Measurements from ENCODE around the gene ACTL6B.
A peak's percentile ranks its signal among the peaks of the same experiment; 100 is the strongest.

Gene ACTL6B

DNA sequence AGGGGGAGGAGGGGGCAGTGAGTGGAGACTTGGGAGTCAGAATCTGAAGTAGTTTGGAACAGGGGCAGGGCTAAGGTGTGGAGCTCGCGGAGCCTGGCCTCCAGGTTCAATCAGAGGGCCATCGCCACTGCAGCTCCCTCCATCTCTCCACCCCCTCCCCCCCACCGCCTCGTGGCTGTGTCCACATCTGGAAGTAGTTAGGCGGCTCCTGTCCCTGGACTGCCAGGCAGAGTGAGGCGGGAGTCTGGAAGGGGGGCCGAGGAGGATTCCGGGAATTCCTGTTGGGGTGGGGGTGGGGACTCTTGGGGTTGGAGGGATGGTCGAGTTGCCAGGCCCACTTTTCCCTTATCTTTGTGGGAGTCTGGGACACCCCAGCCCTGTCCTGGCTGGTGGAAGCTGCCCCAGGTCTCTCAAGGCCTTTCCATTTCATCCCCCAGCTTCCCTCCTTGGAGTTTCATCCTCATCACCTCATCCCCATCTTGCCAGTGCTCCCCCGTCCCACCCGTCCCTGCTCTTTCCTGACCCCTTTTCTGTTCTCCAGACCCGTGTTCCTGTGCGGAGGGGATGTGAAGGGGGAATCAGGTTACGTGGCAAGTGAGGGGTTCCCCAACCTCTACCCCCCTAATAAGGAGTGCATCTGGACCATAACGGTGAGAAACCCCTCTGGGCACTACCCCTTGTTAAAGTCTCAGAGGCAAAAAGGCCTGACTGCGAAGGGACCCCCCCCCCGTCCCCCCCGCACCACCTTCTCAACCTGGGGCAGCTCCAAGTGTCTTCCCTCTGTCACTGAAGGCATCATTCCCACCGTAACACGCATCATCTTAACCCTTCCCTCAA is 53.1 kb downstream of the ACTL6B start:
- peak overlapping the region; percentile 99 for H2BK120ac ChIP-seq (ENCODE audit: low read depth, low read length)
- H3K9ac ChIP-seq (ENCODE audit: low read length): peak overlapping the region; percentile 88
- H3K14ac ChIP-seq (ENCODE audit: low read length in 2 of 2): peak overlapping the region; percentile 41 to 86
- peak overlapping the region; percentile 89 to 93 for H2BK12ac ChIP-seq (ENCODE audit: low read length in 2 of 2)
- H3K4me3 ChIP-seq (ENCODE audit: insufficient read depth in 1 of 2, low read depth in 1 of 2, low read length in 2 of 2): peak overlapping the region in 1 of 2 experiments; percentile 92
- H3K23ac ChIP-seq (ENCODE audit: low read length in 2 of 2): peak overlapping the region in 1 of 2 experiments; percentile 10
- H2BK15ac ChIP-seq (ENCODE audit: low read depth, poor library complexity, severe bottlenecking): peak overlapping the region; percentile 97
- no peaks in the 10 kb centered on the region for H3K27me3 ChIP-seq (ENCODE audit: control insufficient read depth in 1 of 2, insufficient read depth in 1 of 2, low read length in 2 of 2)
- DNase-seq: peak; percentile 72
- peak overlapping the region; percentile 95 for H4K8ac ChIP-seq (ENCODE audit: low read length)
- peak overlapping the region; percentile 52 to 99 for H3K4ac ChIP-seq (ENCODE audit: low read depth in 1 of 2, low read length in 2 of 2)
- no peak overlapping the region for H2BK5ac ChIP-seq (ENCODE audit: low read depth, low read length, poor library complexity, severe bottlenecking)
- H3K4me2 ChIP-seq (ENCODE audit: low read length, poor library complexity, severe bottlenecking): peak overlapping the region; percentile 81
- peak overlapping the region; percentile 52 for H2AK5ac ChIP-seq (ENCODE audit: low read length, severe bottlenecking)
- H3K27ac ChIP-seq (ENCODE audit: low read length, poor library complexity, severe bottlenecking): peak overlapping the region; percentile 74
- peaks cover 12 to 29% of the 10 kb centered on the region in 2 experiments for H3K36me3 ChIP-seq (ENCODE audit: control insufficient read depth in 1 of 2, insufficient read depth in 2 of 2, low read depth in 1 of 2, low read length in 2 of 2)
- WGBS: 16% methylated on average over 17 of the region's 21 CpGs
- peak overlapping the region; percentile 70 to 94 for H3K18ac ChIP-seq (ENCODE audit: low read depth in 1 of 2, low read length in 2 of 2)
- H3K9me3 ChIP-seq (ENCODE audit: control insufficient read depth, low read length): no peaks in the 10 kb centered on the region
- peaks cover 2% of the 10 kb centered on the region for H3K79me1 ChIP-seq (replicated peaks; ENCODE audit: low read length, poor library complexity, severe bottlenecking)
- no peak overlapping the region for H2AFZ ChIP-seq (ENCODE audit: low read depth, low read length)
- H4K91ac ChIP-seq (ENCODE audit: low read length): peak overlapping the region; percentile 97
- H3K4me1 ChIP-seq (ENCODE audit: control insufficient read depth, insufficient read depth, low read depth, low read length): peaks cover 41% of the 10 kb centered on the region

DNA sequence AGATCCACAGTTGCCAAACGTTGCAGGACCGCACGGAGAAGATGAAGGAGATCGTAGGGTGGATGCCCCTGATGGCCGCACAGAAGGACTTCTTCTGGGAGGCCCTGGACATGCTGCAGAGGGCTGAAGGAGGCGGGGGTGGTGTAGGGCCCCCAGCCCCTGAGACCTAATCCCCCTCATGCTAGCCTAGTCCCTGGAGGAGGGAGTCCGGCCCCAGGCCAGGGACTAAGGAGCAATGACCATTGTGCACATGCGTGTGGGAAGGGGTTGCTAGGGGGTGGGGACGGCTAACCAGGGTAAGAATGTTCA is 55.6 kb downstream of the ACTL6B start:
- H2BK120ac ChIP-seq (ENCODE audit: low read depth, low read length): no peak overlapping the region
- H3K4me3 ChIP-seq (ENCODE audit: insufficient read depth in 1 of 2, low read depth in 1 of 2, low read length in 2 of 2): no peak overlapping the region
- no peak for DNase-seq
- peak overlapping the region; percentile 67 for H2BK15ac ChIP-seq (ENCODE audit: low read depth, poor library complexity, severe bottlenecking)
- no peak overlapping the region for H3K27ac ChIP-seq (ENCODE audit: low read length, poor library complexity, severe bottlenecking)
- H2AFZ ChIP-seq (ENCODE audit: low read depth, low read length): no peak overlapping the region
- no peak overlapping the region for H2AK5ac ChIP-seq (ENCODE audit: low read length, severe bottlenecking)
- no peak overlapping the region for H2BK5ac ChIP-seq (ENCODE audit: low read depth, low read length, poor library complexity, severe bottlenecking)
- H3K79me1 ChIP-seq (replicated peaks; ENCODE audit: low read length, poor library complexity, severe bottlenecking): peaks cover 2% of the 10 kb centered on the region
- H3K4me1 ChIP-seq (ENCODE audit: control insufficient read depth, insufficient read depth, low read depth, low read length): peaks cover 38% of the 10 kb centered on the region
- H3K36me3 ChIP-seq (ENCODE audit: control insufficient read depth in 1 of 2, insufficient read depth in 2 of 2, low read depth in 1 of 2, low read length in 2 of 2): peaks cover 6 to 12% of the 10 kb centered on the region in 2 experiments
- H3K14ac ChIP-seq (ENCODE audit: low read length in 2 of 2): no peak overlapping the region
- no peak overlapping the region for H3K4me2 ChIP-seq (ENCODE audit: low read length, poor library complexity, severe bottlenecking)
- H3K23ac ChIP-seq (ENCODE audit: low read length in 2 of 2): peak overlapping the region in 1 of 2 experiments; percentile 34
- H3K27me3 ChIP-seq (ENCODE audit: control insufficient read depth in 1 of 2, insufficient read depth in 1 of 2, low read length in 2 of 2): no peaks in the 10 kb centered on the region
- H4K91ac ChIP-seq (ENCODE audit: low read length): peak overlapping the region; percentile 89
- no peaks in the 10 kb centered on the region for H3K9me3 ChIP-seq (ENCODE audit: control insufficient read depth, low read length)
- H3K18ac ChIP-seq (ENCODE audit: low read depth in 1 of 2, low read length in 2 of 2): no peak overlapping the region
- H3K4ac ChIP-seq (ENCODE audit: low read depth in 1 of 2, low read length in 2 of 2): peak overlapping the region in 1 of 2 experiments; percentile 9
- H2BK12ac ChIP-seq (ENCODE audit: low read length in 2 of 2): peak overlapping the region in 1 of 2 experiments; percentile 4
- WGBS: 84% methylated on average over 9 of the region's 9 CpGs
- no peak overlapping the region for H3K9ac ChIP-seq (ENCODE audit: low read length)
- peak overlapping the region; percentile 75 for H4K8ac ChIP-seq (ENCODE audit: low read length)

DNA sequence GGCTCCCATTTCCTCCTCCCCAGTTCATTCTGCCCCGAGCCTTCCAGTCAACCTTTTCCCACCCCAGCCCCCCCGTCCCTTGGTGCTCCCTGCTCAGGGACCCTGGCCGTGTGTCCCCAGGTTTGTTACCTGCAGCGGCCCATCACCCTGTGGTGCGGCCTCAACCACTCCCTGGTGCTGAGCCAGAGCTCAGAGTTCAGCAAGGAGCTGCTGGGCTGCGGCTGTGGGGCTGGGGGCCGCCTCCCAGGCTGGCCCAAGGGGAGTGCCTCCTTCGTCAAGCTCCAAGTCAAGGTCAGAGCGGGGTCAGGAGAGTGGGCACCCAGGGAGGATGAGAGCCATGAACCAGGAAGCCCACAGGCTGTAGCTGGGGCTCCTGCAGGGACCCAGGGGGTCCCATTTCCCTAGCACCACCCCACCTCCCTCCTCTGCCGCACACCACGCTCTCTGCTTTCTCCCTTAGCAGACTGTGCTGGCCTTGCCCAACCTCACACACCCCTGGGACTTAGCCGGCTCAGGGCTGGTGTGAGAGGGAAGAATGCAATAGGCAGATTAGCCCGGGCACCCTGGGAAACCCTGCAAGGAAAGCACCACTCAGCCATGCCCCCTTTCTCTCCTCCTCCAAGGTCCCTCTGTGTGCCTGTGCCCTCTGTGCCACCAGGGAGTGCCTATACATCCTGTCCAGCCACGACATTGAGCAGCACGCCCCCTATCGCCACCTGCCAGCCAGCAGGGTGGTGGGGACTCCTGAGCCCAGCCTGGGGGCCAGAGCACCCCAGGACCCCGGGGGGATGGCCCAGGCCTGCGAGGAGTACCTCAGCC is 56.1 kb downstream of the ACTL6B start:
- no peak overlapping the region for H2BK5ac ChIP-seq (ENCODE audit: low read depth, low read length, poor library complexity, severe bottlenecking)
- H3K4me3 ChIP-seq (ENCODE audit: insufficient read depth in 1 of 2, low read depth in 1 of 2, low read length in 2 of 2): no peak overlapping the region
- H4K91ac ChIP-seq (ENCODE audit: low read length): peak overlapping the region; percentile 89
- peak overlapping the region in 1 of 2 experiments; percentile 34 for H3K23ac ChIP-seq (ENCODE audit: low read length in 2 of 2)
- no peak overlapping the region for H3K4me2 ChIP-seq (ENCODE audit: low read length, poor library complexity, severe bottlenecking)
- no peak overlapping the region for H2AFZ ChIP-seq (ENCODE audit: low read depth, low read length)
- peak overlapping the region in 1 of 2 experiments; percentile 64 for H2BK12ac ChIP-seq (ENCODE audit: low read length in 2 of 2)
- H3K9me3 ChIP-seq (ENCODE audit: control insufficient read depth, low read length): no peaks in the 10 kb centered on the region
- peak overlapping the region; percentile 75 for H4K8ac ChIP-seq (ENCODE audit: low read length)
- H3K4me1 ChIP-seq (ENCODE audit: control insufficient read depth, insufficient read depth, low read depth, low read length): peaks cover 32% of the 10 kb centered on the region
- H2BK15ac ChIP-seq (ENCODE audit: low read depth, poor library complexity, severe bottlenecking): peak overlapping the region; percentile 67
- DNase-seq: no peak
- H3K36me3 ChIP-seq (ENCODE audit: control insufficient read depth in 1 of 2, insufficient read depth in 2 of 2, low read depth in 1 of 2, low read length in 2 of 2): peaks cover 1 to 12% of the 10 kb centered on the region in 2 experiments
- peak overlapping the region; percentile 49 for H2BK120ac ChIP-seq (ENCODE audit: low read depth, low read length)
- H3K79me1 ChIP-seq (replicated peaks; ENCODE audit: low read length, poor library complexity, severe bottlenecking): peaks cover 2% of the 10 kb centered on the region
- peak overlapping the region in 1 of 2 experiments; percentile 76 for H3K14ac ChIP-seq (ENCODE audit: low read length in 2 of 2)
- 85% methylated on average over 18 of the region's 18 CpGs for WGBS
- H3K18ac ChIP-seq (ENCODE audit: low read depth in 1 of 2, low read length in 2 of 2): peak overlapping the region in 1 of 2 experiments; percentile 21
- peak overlapping the region; percentile 9 to 49 for H3K4ac ChIP-seq (ENCODE audit: low read depth in 1 of 2, low read length in 2 of 2)
- no peak overlapping the region for H2AK5ac ChIP-seq (ENCODE audit: low read length, severe bottlenecking)
- H3K27ac ChIP-seq (ENCODE audit: low read length, poor library complexity, severe bottlenecking): no peak overlapping the region
- no peaks in the 10 kb centered on the region for H3K27me3 ChIP-seq (ENCODE audit: control insufficient read depth in 1 of 2, insufficient read depth in 1 of 2, low read length in 2 of 2)
- no peak overlapping the region for H3K9ac ChIP-seq (ENCODE audit: low read length)

DNA sequence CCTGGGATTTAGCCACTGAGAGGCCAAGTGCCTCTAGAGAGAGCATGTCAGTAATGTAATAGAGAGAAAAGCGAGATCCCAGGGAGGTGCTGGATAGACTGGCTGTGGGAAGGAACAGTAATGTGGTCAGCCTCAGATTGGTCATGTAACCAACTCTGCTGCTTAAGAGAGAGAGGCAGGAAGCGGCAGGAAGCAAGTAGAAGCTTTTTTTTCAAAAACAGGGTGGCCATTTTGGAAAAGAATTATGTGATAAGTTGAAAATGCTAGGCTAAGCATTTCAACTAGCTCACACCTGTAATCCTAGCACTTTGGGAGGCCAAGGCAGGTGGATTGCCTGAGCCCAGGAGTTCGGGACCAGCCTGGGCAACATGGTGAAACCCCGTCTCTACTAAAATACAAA is 57.8 kb downstream of the ACTL6B start:
- Histone ChIP-seq H3K4ac (ENCODE audit: low read depth in 1 of 2, low read length in 2 of 2) (no peak overlapping the region), H4K91ac (ENCODE audit: low read length) (no peak overlapping the region), H3K4me1 (ENCODE audit: control insufficient read depth, insufficient read depth, low read depth, low read length) (peaks cover 22% of the 10 kb centered on the region), H2AFZ (ENCODE audit: low read depth, low read length) (no peak overlapping the region), H3K4me2 (ENCODE audit: low read length, poor library complexity, severe bottlenecking) (no peak overlapping the region), H3K4me3 (ENCODE audit: insufficient read depth in 1 of 2, low read depth in 1 of 2, low read length in 2 of 2) (no peak overlapping the region), H3K18ac (ENCODE audit: low read depth in 1 of 2, low read length in 2 of 2) (peak overlapping the region in 1 of 2 experiments; percentile 70), H2AK5ac (ENCODE audit: low read length, severe bottlenecking) (no peak overlapping the region), H2BK12ac (ENCODE audit: low read length in 2 of 2) (no peak overlapping the region), H2BK120ac (ENCODE audit: low read depth, low read length) (no peak overlapping the region), H3K36me3 (ENCODE audit: control insufficient read depth in 1 of 2, insufficient read depth in 2 of 2, low read depth in 1 of 2, low read length in 2 of 2) (peaks cover 0 to 12% of the 10 kb centered on the region in 2 experiments), H3K14ac (ENCODE audit: low read length in 2 of 2) (no peak overlapping the region), H3K9ac (ENCODE audit: low read length) (no peak overlapping the region), H2BK15ac (ENCODE audit: low read depth, poor library complexity, severe bottlenecking) (no peak overlapping the region), H3K27ac (ENCODE audit: low read length, poor library complexity, severe bottlenecking) (no peak overlapping the region), H3K27me3 (ENCODE audit: control insufficient read depth in 1 of 2, insufficient read depth in 1 of 2, low read length in 2 of 2) (no peaks in the 10 kb centered on the region), H3K9me3 (ENCODE audit: control insufficient read depth, low read length) (no peaks in the 10 kb centered on the region), H3K23ac (ENCODE audit: low read length in 2 of 2) (no peak overlapping the region), H4K8ac (ENCODE audit: low read length) (no peak overlapping the region), H3K79me1 (replicated peaks; ENCODE audit: low read length, poor library complexity, severe bottlenecking) (peaks cover 2% of the 10 kb centered on the region), H2BK5ac (ENCODE audit: low read depth, low read length, poor library complexity, severe bottlenecking) (no peak overlapping the region)
- 93% methylated on average over 4 of the region's 4 CpGs for WGBS
- DNase-seq: peak; percentile 30
